PC-3 (cell line): ENCODE data around the gene MYO5A. TPM values are rescaled to one million over a fixed set of nuclear protein-coding genes. Genes with fewer than 3 reads are reported as not detected.
"Not testable (repeated sequence)": the region's sequence is repeated elsewhere in the genome, so short reads cannot be mapped to it uniquely, and the experiment has no call there.

Experiments
- ATAC-seq: fragments of 200-7000 bp; cut with Tn5 transposase; 2 replicates; pipeline ENCODE4 v1.9.1; 2020; ENCODE audit warnings: mild to moderate bottlenecking, moderate library complexity
- BruUV-seq: library from RNA; stranded (reverse); fragments of 400-500 nt; replicated peaks from 2 replicates; lab custom pipeline; 2021; lab: Mats Ljungman, UMichigan
- CTCF ChIA-PET: fragments of 300-600 bp; sonication (Branson Sonifier 250); formaldehyde crosslinking; loops from one replicate; lab custom pipeline; 2022; ENCODE audit warnings: antibody characterized with exemption; lab: Charles Lee
- POLR2A ChIA-PET: fragments of 300-600 bp; sonication (Branson Sonifier 250); formaldehyde crosslinking; loops from one replicate; lab custom pipeline; 2022; ENCODE audit warnings: antibody characterized with exemption; ENCODE audit not compliant: unreplicated experiment; lab: Charles Lee
- DNase-seq: peaks from one replicate; pipeline ENCODE4 v3.0.0-alpha.2; 2015
- H2AFZ ChIP-seq: fragments of 300-600 bp; sonication (generic); 2 replicates; pipeline ENCODE4 v1.6.0; 2016; ENCODE audit warnings: antibody characterized with exemption, low read length
- H3F3A ChIP-seq: fragments of 300-600 bp; sonication (generic); one replicate; pipeline ENCODE4 v1.6.0; 2017; ENCODE audit warnings: antibody characterized with exemption, low read length, control low read depth, mild to moderate bottlenecking; ENCODE audit not compliant: unreplicated experiment
- H3K27ac ChIP-seq: fragments of 300-600 bp; sonication (generic); 2 replicates; pipeline ENCODE4 v1.5.1; 2016; ENCODE audit warnings: mild to moderate bottlenecking, low read length
- H3K27me3 ChIP-seq: fragments of 300-600 bp; sonication (generic); 2 replicates; pipeline ENCODE4 v1.6.1; 2016; ENCODE audit warnings: low read length, mixed read lengths
- H3K36me3 ChIP-seq: fragments of 300-600 bp; sonication (generic); 2 replicates; pipeline ENCODE4 v1.6.1; 2016; ENCODE audit warnings: low read depth, mixed run types, low read length, mixed read lengths
- H3K4me1 ChIP-seq: fragments of 300-600 bp; sonication (generic); 2 replicates; pipeline ENCODE4 v1.5.1; 2016; ENCODE audit warnings: low read length; ENCODE audit not compliant: insufficient read depth
- H3K4me2 ChIP-seq: fragments of 300-600 bp; sonication (generic); 2 replicates; pipeline ENCODE4 v1.6.0; 2016; ENCODE audit warnings: low read length
- H3K4me3 ChIP-seq: fragments of 300-600 bp; sonication (generic); 2 replicates; pipeline ENCODE4 v1.5.1; 2016; ENCODE audit warnings: mild to moderate bottlenecking, low read length, mixed read lengths
- H3K79me2 ChIP-seq: fragments of 300-600 bp; sonication (generic); 2 replicates; pipeline ENCODE4 v1.6.1; 2017; ENCODE audit warnings: low read length, mixed read lengths
- H3K9ac ChIP-seq: fragments of 300-600 bp; sonication (generic); 2 replicates; pipeline ENCODE4 v1.6.0; 2016; ENCODE audit warnings: mild to moderate bottlenecking, low read length
- H3K9me2 ChIP-seq: fragments of 300-600 bp; sonication (generic); replicated peaks from 2 replicates; pipeline ENCODE4 v1.6.1; 2016; ENCODE audit warnings: mixed run types, low read length, mixed read lengths
- H3K9me3 ChIP-seq: fragments of 300-600 bp; sonication (generic); 2 replicates; pipeline ENCODE4 v1.6.1; 2016; ENCODE audit warnings: low read length, mixed read lengths
- H4K20me1 ChIP-seq: fragments of 300-600 bp; sonication (generic); 2 replicates; pipeline ENCODE4 v1.6.1; 2016; ENCODE audit warnings: low read length, mixed read lengths
- EZH2 ChIP-seq: fragments of 300-600 bp; sonication (generic); IDR thresholded peaks from one replicate; pipeline ENCODE4 v1.6.1; 2017; ENCODE audit warnings: antibody characterized with exemption, mild to moderate bottlenecking, low read length; ENCODE audit not compliant: unreplicated experiment
- EZH2phosphoT487 ChIP-seq: fragments of 300-600 bp; sonication (generic); IDR thresholded peaks from 2 replicates; pipeline ENCODE4 v1.6.1; 2018; ENCODE audit warnings: mild to moderate bottlenecking, antibody characterized with exemption, low read length, borderline replicate concordance
- intact Hi-C: fragments of 100-400 bp; cut with micrococcal nuclease; formaldehyde crosslinking; loops from 2 replicates; pipeline ENCODE4 v1.9.0; 2023
- total RNA-seq: library from RNA; depleted of rRNA; stranded (reverse); fragments of >200 nt; gene quantifications from 2 replicates; pipeline ENCODE4 v1.2.3, GENCODE V29; 2014
- TF ChIP-seq, protein P1 (sequence below): fragments of 300-600 bp; sonication (generic); conservative IDR thresholded peaks from 2 replicates; pipeline ENCODE4 v1.5.1; 2017; ENCODE audit warnings: antibody characterized with exemption, low read depth, mild to moderate bottlenecking, low read length

MYO5A gene
- total RNA-seq, 1 experiment from 2014 or later = 42.1 TPM

DNA sequence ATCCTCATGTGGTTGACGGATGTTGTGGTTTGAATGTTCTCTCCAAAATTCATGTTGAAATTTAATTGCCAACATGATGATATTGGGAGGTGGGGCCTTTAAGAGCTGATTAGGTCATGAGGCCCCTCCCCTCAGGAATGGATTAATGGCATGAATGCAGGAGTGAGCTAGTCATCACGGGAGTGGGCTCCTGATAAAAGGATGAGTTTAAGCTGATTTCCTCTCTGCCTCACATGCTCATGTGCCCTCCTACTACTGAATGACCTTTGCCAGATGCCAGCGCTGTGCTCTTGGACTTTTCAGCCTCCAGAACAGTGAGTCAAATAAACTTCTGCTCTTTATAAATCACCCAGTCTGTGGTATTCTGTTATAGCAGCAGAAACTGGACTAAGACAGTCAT, 111.2 kb downstream of the MYO5A start:
- TF ChIP-seq, protein P1, sequence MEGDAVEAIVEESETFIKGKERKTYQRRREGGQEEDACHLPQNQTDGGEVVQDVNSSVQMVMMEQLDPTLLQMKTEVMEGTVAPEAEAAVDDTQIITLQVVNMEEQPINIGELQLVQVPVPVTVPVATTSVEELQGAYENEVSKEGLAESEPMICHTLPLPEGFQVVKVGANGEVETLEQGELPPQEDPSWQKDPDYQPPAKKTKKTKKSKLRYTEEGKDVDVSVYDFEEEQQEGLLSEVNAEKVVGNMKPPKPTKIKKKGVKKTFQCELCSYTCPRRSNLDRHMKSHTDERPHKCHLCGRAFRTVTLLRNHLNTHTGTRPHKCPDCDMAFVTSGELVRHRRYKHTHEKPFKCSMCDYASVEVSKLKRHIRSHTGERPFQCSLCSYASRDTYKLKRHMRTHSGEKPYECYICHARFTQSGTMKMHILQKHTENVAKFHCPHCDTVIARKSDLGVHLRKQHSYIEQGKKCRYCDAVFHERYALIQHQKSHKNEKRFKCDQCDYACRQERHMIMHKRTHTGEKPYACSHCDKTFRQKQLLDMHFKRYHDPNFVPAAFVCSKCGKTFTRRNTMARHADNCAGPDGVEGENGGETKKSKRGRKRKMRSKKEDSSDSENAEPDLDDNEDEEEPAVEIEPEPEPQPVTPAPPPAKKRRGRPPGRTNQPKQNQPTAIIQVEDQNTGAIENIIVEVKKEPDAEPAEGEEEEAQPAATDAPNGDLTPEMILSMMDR = no peak
- TF ChIP-seq EZH2 = no peak
- TF ChIP-seq EZH2phosphoT487 = no peak
- H3K79me2 ChIP-seq = no peaks in the 10 kb centered on the region
- no peak overlapping the region for H3K4me2 ChIP-seq
- ChIA-PET CTCF (no interaction called here), POLR2A (no interaction called here)
- DNase-seq (no peak), ATAC-seq (no peak)
- no peak overlapping the region for H3K4me3 ChIP-seq
- H2AFZ ChIP-seq = no peak overlapping the region
- H3K9me3 ChIP-seq = no peaks in the 10 kb centered on the region
- H4K20me1 ChIP-seq = no peaks in the 10 kb centered on the region
- H3K36me3 ChIP-seq = no peaks in the 10 kb centered on the region
- intact Hi-C loops = no loop called here
- H3K9ac ChIP-seq = no peak overlapping the region
- BruUV-seq = no TSS peak
- no peak overlapping the region for H3K27ac ChIP-seq
- no peaks in the 10 kb centered on the region for H3K4me1 ChIP-seq
- H3F3A ChIP-seq = no peaks in the 10 kb centered on the region
- H3K27me3 ChIP-seq = no peaks in the 10 kb centered on the region
- no peaks in the 10 kb centered on the region for H3K9me2 ChIP-seq

DNA sequence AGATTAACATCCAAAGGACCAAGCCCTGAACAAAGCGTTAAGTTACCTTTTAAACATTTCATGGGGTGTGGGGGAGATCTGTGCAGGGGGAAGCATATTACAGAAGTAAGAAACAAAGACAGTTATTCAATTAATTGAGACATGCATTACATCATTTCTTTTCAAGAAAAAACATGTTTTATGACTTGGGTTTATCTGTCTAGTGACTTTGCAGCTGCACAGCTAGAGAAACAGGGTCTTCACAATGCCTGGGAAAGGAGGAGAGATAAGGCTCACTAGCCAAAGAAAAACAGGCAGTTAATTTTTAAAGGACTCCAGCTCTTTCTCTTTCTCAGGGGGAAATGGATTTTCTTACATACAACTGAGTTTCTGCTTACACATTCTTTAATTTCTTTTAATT, 112.1 kb downstream of the MYO5A start:
- CTCF ChIA-PET, H3K36me3 ChIP-seq, intact Hi-C loops, H2AFZ ChIP-seq, H3K9me2 ChIP-seq, H3F3A ChIP-seq, H3K4me2 ChIP-seq, H3K4me1 ChIP-seq, POLR2A ChIA-PET, DNase-seq, ATAC-seq, H3K27ac ChIP-seq, BruUV-seq, H3K9ac ChIP-seq, H4K20me1 ChIP-seq, H3K27me3 ChIP-seq, H3K79me2 ChIP-seq, H3K9me3 ChIP-seq, H3K4me3 ChIP-seq: not testable (repeated sequence)

DNA sequence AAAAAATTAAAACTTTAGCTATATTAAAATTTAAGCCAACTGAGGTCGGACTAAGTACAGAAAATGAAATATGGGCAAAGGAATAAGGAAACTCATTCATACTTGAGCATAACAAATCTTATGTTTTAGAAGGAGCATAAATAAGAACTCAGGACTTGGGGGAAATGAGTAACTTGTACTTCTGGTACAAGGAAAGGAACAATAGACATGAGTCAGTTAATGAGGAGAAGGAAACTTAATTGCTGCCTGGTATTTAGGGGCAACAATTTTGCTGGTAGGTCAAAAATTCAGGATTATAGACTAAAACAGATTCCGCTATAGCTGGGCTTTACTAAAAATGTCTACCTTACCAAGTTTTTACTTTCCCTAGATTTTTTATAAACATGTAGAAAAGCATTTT, 113.1 kb downstream of the MYO5A start:
- Histone ChIP-seq H3K4me3 (no peak overlapping the region), H3F3A (no peaks in the 10 kb centered on the region), H3K9me2 (no peaks in the 10 kb centered on the region), H3K9ac (no peak overlapping the region), H3K79me2 (no peaks in the 10 kb centered on the region), H2AFZ (no peak overlapping the region), H3K4me2 (no peak overlapping the region), H3K9me3 (no peaks in the 10 kb centered on the region), H3K27me3 (no peaks in the 10 kb centered on the region), H3K36me3 (no peaks in the 10 kb centered on the region), H3K27ac (no peak overlapping the region), H3K4me1 (no peaks in the 10 kb centered on the region), H4K20me1 (no peaks in the 10 kb centered on the region)
- DNase-seq (no peak), ATAC-seq (no peak)
- CTCF ChIA-PET = no interaction called here
- intact Hi-C loops = no loop called here
- no TSS peak for BruUV-seq
- TF ChIP-seq EZH2phosphoT487 (no peak), EZH2 (no peak)
- POLR2A ChIA-PET = no interaction called here

DNA sequence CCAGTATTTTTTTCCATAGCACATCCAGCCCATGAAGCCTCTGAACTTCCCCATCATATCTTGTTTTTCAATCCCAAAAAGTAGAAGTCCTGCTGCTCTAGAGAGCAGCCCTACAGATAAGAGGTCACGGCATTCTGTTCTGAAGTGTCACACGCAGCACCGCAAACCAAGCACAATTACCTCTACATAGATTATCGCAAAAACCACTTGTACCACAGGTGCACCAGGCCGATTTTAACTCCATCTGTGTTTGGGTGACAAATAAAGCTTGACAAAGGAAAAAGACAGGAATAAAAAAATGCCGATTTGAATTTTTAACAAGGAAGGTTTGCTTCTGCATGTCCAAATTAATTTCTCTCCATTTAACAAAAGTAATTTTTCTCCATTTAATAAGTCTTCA, 113.7 kb downstream of the MYO5A start:
- H3K27ac ChIP-seq = no peak overlapping the region
- intact Hi-C loops = no loop called here
- H3K36me3 ChIP-seq = no peaks in the 10 kb centered on the region
- no peak for DNase-seq
- BruUV-seq = no TSS peak
- no peaks in the 10 kb centered on the region for H3K79me2 ChIP-seq
- H4K20me1 ChIP-seq = no peaks in the 10 kb centered on the region
- ChIA-PET POLR2A (no interaction called here), CTCF (no interaction called here)
- no peaks in the 10 kb centered on the region for H3K9me3 ChIP-seq
- H3K4me3 ChIP-seq = no peak overlapping the region
- H3K4me2 ChIP-seq = no peak overlapping the region
- TF ChIP-seq EZH2phosphoT487 (no peak), EZH2 (no peak)
- TF ChIP-seq, protein P1 = no peak
- no peak for ATAC-seq
- no peaks in the 10 kb centered on the region for H3K27me3 ChIP-seq
- no peaks in the 10 kb centered on the region for H3F3A ChIP-seq
- no peak overlapping the region for H2AFZ ChIP-seq
- no peaks in the 10 kb centered on the region for H3K4me1 ChIP-seq
- no peaks in the 10 kb centered on the region for H3K9me2 ChIP-seq
- no peak overlapping the region for H3K9ac ChIP-seq
